Stimulated activated effector memory CD8-positive, alpha-beta T cell treated with anti-CD3 and anti-CD28 coated beads, Interleukin-12 subunit alpha, Interleukin-12 subunit beta, amount 100 ng/mL, for 72 hours (primary cell): Measurements from ENCODE around the gene MYNN.
"Not testable (repeated sequence)": the region's sequence is repeated elsewhere in the genome, so short reads cannot be mapped to it uniquely, and the experiment has no call there.

Source experiments
- ATAC-seq: fragments of 150-1000 bp; cut with Tn5 transposase; 2 replicates; pipeline ENCODE4 v1.10.0; 2021
- DNase-seq, 2 donors: peaks; one replicate each; pipeline ENCODE4 v3.0.0; 2021 to 2022; ENCODE audit warnings: low spot score in 2 of 2
- H3K27ac Mint-ChIP-seq: one replicate; pipeline ENCODE4 v1.8.0; 2022; ENCODE audit warnings: mild to moderate bottlenecking, mixed read lengths
- H3K36me3 Mint-ChIP-seq: one replicate; pipeline ENCODE4 v1.8.0; 2022; ENCODE audit warnings: mild to moderate bottlenecking, mixed read lengths
- H3K4me1 Mint-ChIP-seq: one replicate; pipeline ENCODE4 v1.8.0; 2022; ENCODE audit warnings: mixed read lengths
- H3K4me3 Mint-ChIP-seq: one replicate; pipeline ENCODE4 v1.8.0; 2022; ENCODE audit warnings: mild to moderate bottlenecking, mixed read lengths
- H3K9me3 Mint-ChIP-seq: one replicate; pipeline ENCODE4 v1.8.0; 2022; ENCODE audit warnings: mixed read lengths

Gene MYNN

DNA sequence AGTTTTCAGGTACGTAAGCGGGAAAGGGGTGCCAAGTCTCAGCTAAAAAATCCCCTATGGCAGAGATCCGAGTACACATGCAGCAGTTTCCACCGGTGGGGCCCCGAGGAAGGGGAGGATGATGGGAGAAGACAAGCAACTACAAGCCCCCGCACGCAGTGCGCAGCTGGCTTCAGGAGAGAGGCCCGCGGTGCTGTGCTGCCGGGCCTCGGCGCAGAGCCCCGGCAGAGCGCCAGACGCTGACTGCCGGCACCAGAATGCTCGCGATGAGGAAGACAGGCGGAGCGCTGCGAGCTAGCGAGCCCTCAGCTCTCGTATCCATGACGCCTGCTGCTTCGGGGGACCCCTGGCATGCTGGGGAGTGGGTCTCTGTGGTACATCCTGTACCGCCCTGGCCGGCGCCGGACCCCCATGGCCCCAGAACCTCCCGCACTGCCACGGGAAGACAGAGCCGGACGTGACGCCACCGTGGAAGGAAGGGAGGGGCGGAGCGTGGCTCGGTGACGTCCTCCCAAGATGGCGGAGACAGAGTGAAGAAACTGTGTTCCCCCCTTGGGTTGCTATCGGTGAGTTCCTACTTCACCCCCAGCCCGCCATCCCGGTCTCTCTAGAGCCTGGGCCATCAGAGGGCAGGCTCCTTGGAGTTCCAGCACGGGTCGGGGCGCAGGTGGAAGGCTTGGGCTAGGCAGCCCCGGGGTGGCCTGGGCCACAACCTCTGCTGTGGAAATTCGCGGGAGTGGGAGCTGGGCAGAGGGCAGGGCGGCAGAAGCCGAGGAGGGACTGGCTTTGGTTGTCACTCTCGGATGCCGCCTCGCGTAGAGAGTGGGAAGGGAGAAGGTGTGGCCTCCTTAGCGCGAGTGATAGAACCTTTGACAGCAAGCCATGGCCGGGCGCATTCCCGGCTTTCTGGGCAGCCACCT is at the start of gene MYNN:
Gene MYNN (plus strand): TSS at position 500 of the 920 bp plus-strand sequence. CDS start 900 bp downstream, outside the sequence.
- ATAC-seq (peak; percentile 90), DNase-seq (peak; percentile 83 to 97)
- Mint-ChIP-seq H3K4me1 (peaks cover 33% of the 10 kb centered on the region), H3K4me3 (peak within 1 kb of the TSS; percentile 97), H3K9me3 (no peaks in the 10 kb centered on the region), H3K27ac (peak within 1 kb of the TSS; percentile 99), H3K36me3 (peaks cover 75% of the 10 kb centered on the region)

DNA sequence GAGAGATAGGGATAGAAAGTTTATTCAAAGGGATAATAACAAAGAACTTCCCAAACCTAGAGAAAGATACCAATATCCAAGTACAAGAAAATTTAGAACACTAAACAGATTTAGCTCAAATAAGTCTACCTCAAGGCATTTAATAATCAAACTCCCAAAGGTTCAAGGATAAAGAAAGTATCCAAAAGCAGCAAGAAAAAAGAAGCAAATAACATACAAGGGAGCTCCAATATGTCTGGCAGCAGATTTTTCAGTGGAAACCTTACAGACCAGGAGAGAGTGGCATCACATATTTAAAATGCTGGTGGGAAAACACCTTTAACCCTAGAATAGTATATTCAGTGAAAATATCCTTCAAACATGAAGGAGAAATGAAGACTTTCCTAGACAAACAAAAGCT is 41.3 kb upstream of the MYNN start:
- H3K4me1 Mint-ChIP-seq, H3K36me3 Mint-ChIP-seq, H3K4me3 Mint-ChIP-seq, ATAC-seq, H3K27ac Mint-ChIP-seq, DNase-seq: not testable (repeated sequence)
- peaks cover 15% of the 10 kb centered on the region for H3K9me3 Mint-ChIP-seq

DNA sequence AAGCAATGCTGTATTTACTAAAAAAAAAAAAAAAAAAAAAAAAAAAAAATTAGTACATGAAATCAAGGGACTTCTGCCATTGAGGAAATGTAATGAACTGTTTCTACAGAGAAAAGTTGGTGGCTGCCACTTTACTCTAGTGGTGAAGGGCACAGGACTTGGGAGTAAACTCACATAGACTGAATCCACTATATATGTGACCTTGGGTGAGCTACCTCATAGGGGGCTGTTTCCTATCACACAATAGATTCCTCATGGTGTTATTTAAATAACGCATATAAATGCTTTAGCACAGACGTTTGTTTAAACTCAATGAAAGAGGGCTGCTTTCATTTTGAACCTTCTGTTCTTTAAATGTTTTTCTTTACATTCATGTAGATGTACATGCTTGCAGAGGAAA is 34.1 kb upstream of the MYNN start:
- H3K36me3 Mint-ChIP-seq, result no peaks in the 10 kb centered on the region
- peaks cover 6% of the 10 kb centered on the region for H3K9me3 Mint-ChIP-seq
- ATAC-seq (no peak), DNase-seq (no peak)
- H3K4me3 Mint-ChIP-seq, result no peak overlapping the region
- H3K27ac Mint-ChIP-seq, result no peak overlapping the region
- H3K4me1 Mint-ChIP-seq, result no peaks in the 10 kb centered on the region

DNA sequence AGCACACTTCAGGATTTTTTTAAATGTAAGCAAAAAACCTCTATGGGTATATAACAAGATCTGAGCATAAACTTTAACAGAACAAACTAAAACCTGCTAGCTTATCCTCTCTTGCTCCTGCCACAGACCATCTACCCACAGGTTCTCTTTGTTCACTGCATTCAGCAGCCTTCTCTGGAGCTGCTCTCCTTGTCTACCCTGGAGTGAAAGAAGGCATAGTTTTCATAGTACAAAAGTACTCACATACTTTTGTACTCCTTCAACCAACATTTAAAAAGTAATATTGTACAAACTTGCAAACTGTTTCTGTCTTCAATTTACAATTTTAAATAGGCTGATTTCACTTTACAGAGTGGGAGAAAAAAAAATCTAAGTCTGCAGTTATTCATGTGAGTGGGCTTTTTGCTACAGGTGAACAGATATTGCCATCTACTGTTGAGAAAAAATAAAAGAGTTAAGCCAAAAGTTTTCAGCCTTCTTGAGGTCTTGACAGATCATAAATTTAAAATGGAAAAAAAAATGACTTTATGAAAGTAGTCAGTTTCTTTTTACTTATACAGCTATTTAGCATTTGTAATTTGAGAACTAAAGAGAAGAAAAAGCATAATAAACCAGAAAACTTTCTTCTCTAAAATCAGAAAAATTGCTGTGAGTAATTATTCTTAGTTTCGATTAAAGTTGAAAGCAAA is 28.7 kb upstream of the MYNN start:
- no peak for DNase-seq
- peaks cover 7% of the 10 kb centered on the region for H3K4me1 Mint-ChIP-seq
- no peak overlapping the region for H3K4me3 Mint-ChIP-seq
- no peaks in the 10 kb centered on the region for H3K36me3 Mint-ChIP-seq
- ATAC-seq, result no peak
- no peak overlapping the region for H3K27ac Mint-ChIP-seq
- H3K9me3 Mint-ChIP-seq, result no peaks in the 10 kb centered on the region

DNA sequence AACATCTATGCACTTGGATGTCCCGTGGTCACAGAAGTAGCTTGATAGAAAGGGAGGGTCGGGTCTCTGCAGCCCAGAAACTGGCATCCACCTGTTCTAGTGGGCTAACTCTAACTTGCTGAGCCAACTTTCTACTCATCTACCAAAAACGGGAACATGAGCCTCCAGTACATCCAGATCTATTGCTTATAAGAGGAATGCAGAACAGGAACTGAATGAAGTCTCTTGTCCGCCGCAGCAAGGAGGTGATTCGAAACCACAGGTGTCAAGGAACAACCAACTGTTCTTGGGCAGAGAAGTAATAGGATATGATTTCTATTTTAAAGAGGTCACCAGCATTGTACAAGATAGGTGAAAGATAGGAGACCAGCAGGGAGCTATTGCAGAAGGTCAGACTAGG is 26.3 kb upstream of the MYNN start:
- no peak overlapping the region for H3K27ac Mint-ChIP-seq
- no peaks in the 10 kb centered on the region for H3K36me3 Mint-ChIP-seq
- DNase-seq (no peak), ATAC-seq (no peak)
- H3K4me1 Mint-ChIP-seq, result peaks cover 7% of the 10 kb centered on the region
- H3K9me3 Mint-ChIP-seq, result no peaks in the 10 kb centered on the region
- H3K4me3 Mint-ChIP-seq, result no peak overlapping the region

DNA sequence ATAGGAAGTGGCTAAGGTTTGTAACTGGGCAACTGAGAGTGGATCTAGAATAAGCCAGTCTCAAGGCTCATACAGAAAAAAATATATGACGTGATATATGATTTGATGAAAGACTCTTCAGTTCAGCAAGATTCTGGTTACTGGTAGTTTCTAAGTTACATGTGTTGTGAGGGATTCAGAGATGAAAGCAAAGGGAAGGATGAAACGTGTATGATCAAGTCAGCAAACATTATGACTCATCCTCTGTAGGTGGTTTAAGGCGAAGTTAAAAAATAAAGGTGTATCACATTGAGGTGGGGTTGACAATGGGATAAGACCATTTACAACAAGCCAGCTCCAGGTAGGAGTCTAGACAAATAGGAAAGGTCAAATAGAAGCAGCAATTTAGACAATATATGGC is 24.5 kb upstream of the MYNN start:
- Mint-ChIP-seq H3K27ac (no peak overlapping the region), H3K4me1 (peaks cover 7% of the 10 kb centered on the region), H3K9me3 (no peaks in the 10 kb centered on the region), H3K36me3 (no peaks in the 10 kb centered on the region), H3K4me3 (no peak overlapping the region)
- DNase-seq, result no peak
- peak; percentile 71 for ATAC-seq

DNA sequence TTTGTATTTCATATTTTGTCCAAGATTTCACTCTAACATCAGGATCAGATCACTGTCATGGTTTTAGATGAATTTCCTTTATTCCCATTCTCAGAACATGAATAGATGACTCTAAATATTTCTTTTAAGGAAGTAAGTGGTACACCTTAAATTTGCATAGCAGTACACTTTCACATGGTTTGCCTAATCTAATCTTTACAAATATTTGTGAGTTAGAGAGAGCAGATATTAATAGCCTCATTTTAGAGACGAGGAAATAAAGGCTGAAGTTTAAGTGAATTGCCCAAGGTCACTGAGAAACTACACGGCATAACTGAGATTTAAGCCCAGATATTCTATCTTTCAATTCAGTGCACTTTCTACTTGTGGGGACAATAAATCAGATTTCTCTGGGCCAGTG is 22.5 kb upstream of the MYNN start:
- Mint-ChIP-seq H3K4me1 (peaks cover 7% of the 10 kb centered on the region), H3K36me3 (no peaks in the 10 kb centered on the region), H3K27ac (no peak overlapping the region)

DNA sequence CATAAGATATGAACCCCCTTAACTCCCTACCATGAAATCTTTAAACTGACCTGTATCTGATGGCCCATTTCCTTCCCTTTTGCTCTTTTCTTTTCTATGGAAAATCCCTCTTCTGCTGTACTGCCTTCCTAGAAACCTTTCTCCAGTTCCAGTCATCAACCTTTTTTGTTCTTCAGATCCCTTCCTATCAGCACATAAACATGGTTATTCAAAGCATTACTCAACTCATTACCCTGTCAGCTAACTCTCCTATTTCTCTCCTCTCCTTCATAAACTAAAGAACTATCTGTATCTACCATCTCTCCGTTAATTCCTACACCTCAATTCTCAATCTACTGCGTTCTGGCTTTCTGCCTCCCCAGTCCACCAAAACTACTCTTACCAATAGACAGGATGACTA is 21.3 kb upstream of the MYNN start:
- no peaks in the 10 kb centered on the region for H3K9me3 Mint-ChIP-seq
- ATAC-seq (no peak), DNase-seq (no peak)
- H3K36me3 Mint-ChIP-seq, result no peaks in the 10 kb centered on the region
- no peak overlapping the region for H3K4me3 Mint-ChIP-seq
- H3K4me1 Mint-ChIP-seq, result peaks cover 7% of the 10 kb centered on the region
- H3K27ac Mint-ChIP-seq, result no peak overlapping the region

More for the DNA sequence above, 22.5 kb upstream of the MYNN start:
- no peaks in the 10 kb centered on the region for H3K9me3 Mint-ChIP-seq
- H3K4me3 Mint-ChIP-seq, result no peak overlapping the region
- no peak for DNase-seq
- no peak for ATAC-seq

DNA sequence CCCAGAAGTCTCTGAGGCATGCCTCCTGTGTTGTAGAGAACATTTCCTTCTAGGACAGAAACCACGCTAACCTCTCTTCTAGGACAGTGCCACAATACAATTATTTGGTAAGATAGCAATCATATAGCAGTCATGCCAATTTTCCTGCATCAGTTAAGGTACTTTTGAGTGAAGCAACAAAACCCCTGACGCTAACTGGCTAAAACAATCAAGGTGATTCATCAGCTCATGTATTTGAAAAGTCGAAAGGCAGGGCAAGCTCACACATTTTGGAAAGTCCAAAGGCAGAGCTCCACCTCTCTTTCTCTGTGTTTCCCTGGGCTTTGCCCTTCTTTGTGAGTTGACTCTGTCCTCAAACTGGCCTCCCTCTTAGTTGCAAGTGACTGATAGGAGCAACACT is 18.5 kb upstream of the MYNN start:
- no peak for ATAC-seq
- Mint-ChIP-seq H3K4me3 (no peak overlapping the region), H3K27ac (no peak overlapping the region), H3K36me3 (no peaks in the 10 kb centered on the region), H3K4me1 (peaks cover 8% of the 10 kb centered on the region), H3K9me3 (no peaks in the 10 kb centered on the region)
- DNase-seq, result no peak

DNA sequence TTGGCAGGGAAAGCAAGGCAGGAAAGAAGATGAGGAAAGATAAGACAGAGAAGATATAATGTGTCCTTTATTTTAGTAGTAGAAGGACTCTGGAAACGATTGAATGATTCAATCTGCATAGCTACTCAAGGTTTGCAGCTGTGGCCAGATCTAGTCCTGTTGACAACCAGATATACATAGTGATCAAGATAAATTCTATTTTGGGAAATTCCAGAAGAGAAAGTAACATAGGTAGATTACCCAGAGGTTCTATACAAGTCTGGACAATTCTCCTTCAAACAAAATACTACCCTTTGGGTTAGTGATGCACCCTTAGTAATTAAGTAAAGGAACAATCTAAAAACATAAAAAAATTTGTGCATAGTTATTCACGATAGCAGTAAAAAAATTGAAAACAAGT is 17.7 kb upstream of the MYNN start:
- Mint-ChIP-seq H3K4me1 (peaks cover 8% of the 10 kb centered on the region), H3K4me3 (no peak overlapping the region), H3K27ac (no peak overlapping the region), H3K36me3 (no peaks in the 10 kb centered on the region), H3K9me3 (no peaks in the 10 kb centered on the region)
- ATAC-seq (no peak), DNase-seq (no peak)

DNA sequence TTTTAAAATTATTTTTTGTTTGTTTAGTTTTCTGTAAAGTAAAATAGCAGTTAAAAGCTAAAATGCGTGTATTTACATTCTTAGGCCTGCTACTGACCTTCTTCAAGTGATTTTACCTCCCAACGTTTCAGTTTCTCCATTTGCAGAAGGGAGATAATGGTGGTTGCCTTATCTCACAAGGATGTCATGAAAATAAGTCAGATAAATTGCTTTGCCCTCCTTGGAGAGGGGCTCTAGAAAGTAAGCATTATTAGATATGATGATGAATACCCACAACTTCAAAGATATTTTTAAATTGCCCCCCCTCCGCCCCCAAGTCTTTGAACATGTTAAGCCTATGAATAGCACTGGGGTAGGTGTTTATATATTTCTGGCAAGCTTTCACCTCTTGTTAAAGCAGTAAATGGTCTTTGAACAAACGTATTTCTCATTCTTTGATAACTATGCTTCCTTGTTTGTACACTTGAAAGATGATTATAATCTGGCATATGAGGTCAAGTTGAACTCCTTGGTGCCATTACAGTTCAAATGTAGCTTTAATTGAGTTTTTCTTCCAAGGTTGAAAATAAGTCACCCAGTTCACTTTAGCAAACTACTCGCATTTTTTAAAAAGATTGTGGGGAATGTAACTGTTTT is 14.7 kb upstream of the MYNN start:
- H3K36me3 Mint-ChIP-seq, result no peaks in the 10 kb centered on the region
- H3K4me1 Mint-ChIP-seq, result peaks cover 13% of the 10 kb centered on the region
- no peaks in the 10 kb centered on the region for H3K9me3 Mint-ChIP-seq
- H3K4me3 Mint-ChIP-seq, result no peak overlapping the region
- H3K27ac Mint-ChIP-seq, result no peak overlapping the region
- ATAC-seq, result no peak
- DNase-seq, result no peak

DNA sequence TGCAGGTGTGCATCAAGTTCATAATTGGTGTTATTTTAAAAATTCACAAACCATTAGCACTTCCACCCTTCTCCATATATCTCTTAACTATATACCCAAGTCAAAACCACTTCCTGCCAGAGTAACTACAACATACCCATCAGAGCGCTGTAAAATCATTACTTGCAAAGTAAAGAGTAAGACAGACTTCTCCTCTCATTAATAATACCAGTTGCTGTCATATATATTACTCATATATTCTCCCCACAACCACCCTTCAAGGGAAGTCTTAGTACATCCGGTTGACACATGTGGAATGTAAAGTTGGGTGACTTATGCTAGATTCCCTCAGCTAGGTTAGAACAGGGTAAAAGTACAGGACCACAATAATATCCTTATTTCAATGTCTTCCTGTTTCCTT is 13.9 kb upstream of the MYNN start:
- Mint-ChIP-seq H3K9me3 (no peaks in the 10 kb centered on the region), H3K36me3 (peaks cover 4% of the 10 kb centered on the region), H3K27ac (peak overlapping the region; percentile 71), H3K4me1 (peaks cover 19% of the 10 kb centered on the region), H3K4me3 (no peak overlapping the region)
- DNase-seq, result no peak
- ATAC-seq, result peak; percentile 98

DNA sequence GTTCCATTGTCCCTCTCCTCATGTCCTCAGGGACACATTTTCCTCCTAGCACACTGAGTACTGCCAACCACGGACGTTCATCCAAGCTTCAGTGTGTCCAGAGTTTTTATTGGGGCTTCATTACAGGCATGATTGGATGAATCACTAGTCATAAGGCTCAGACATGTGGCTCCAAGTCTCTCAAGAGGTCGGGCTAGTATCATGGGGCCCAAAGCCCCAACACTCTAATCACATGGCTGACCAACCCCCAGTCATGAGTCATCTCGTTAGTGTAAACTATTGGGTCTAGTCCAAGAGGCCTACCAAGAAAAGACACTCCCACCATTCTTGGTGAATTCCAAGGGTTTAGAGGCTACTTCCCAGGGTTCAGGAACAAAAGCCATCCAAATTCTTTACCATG is 12.7 kb upstream of the MYNN start:
- Mint-ChIP-seq H3K36me3 (peaks cover 13% of the 10 kb centered on the region), H3K4me1 (peaks cover 26% of the 10 kb centered on the region), H3K4me3 (no peak overlapping the region), H3K27ac (no peak overlapping the region), H3K9me3 (no peaks in the 10 kb centered on the region)
- no peak for ATAC-seq
- no peak for DNase-seq

DNA sequence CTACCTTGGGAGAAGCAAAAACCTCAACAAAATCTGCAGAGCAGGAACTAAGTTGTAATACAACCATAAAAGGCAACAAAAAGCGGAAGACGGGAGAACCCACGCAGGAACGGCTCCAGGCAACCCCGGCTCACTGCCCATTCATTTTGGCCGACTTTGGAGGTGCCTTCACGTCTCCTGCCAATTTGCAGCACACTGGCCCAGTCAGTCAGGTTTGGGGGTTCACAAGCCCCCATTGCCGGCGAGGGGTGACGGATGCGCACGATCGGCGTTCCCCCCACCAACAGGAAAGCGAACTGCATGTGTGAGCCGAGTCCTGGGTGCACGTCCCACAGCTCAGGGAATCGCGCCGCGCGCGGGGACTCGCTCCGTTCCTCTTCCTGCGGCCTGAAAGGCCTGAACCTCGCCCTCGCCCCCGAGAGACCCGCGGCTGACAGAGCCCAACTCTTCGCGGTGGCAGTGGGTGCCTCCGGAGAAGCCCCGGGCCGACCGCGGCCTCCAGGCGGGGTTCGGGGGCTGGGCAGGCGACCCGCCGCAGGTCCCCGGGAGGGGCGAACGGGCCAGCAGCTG is 8.8 kb upstream of the MYNN start:
- H3K9me3 Mint-ChIP-seq, result no peaks in the 10 kb centered on the region
- H3K4me3 Mint-ChIP-seq, result peak overlapping the region; percentile 86
- H3K36me3 Mint-ChIP-seq, result peaks cover 13% of the 10 kb centered on the region

DNA sequence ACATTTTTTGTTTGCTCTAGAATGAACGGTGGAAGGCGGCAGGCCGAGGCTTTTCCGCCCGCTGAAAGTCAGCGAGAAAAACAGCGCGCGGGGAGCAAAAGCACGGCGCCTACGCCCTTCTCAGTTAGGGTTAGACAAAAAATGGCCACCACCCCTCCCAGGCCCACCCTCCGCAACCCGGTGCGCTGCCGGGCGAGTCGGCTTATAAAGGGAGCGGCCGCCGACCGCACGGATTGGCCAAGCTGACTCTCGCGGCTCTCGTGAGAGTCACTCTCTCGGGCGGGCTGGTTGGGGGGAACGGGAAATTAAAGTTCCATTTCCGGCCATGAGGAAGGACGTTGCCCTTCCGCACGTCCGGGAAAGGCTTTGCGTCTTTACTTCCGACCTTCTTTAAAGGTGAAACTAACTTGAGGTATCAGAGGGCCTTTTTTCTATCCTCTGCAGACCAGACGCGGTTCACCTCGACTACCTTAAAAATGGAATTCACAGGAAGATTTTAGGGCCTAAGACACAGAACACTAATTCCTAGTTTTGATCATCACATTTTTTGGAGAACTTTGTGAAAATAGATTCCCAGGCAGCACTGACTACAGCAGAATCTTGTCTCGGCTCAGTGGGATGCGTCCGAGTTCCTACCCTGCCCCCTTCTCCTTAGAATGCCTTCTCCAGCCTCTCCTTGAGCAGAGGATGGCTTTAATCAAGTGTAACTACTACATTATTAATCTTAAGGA is 8.1 kb upstream of the MYNN start, which contains the start of gene TERC:
Gene TERC (minus strand): TSS at position 179 of the 731 bp plus-strand sequence.
- peaks cover 18% of the 10 kb centered on the region for H3K36me3 Mint-ChIP-seq
- DNase-seq (peak in 1 of 2 donors; percentile 93), ATAC-seq (peak; percentile 88)
- peak within 1 kb of the TSS; percentile 96 for H3K27ac Mint-ChIP-seq
- no peaks in the 10 kb centered on the region for H3K9me3 Mint-ChIP-seq
- peak within 1 kb of the TSS; percentile 86 for H3K4me3 Mint-ChIP-seq
- peaks cover 26% of the 10 kb centered on the region for H3K4me1 Mint-ChIP-seq

More for the DNA sequence above, 8.8 kb upstream of the MYNN start:
- Mint-ChIP-seq H3K27ac (peak overlapping the region; percentile 96), H3K4me1 (peaks cover 24% of the 10 kb centered on the region)
- DNase-seq, result peak; percentile 61 to 83
- ATAC-seq, result peak; percentile 52
